ENCODE measurements around the gene POU2F2.
A peak's percentile ranks its signal among the peaks of the same experiment; 100 is the strongest.

POU2F2 gene

GRCh38 chr19:42132030-42132628 is at the start of gene POU2F2:
Gene POU2F2, minus strand, starts transcription at chr19:42132446. Its CDS starts 35 bp downstream, at chr19:42132411.
- DNase-seq (ENCODE audit: low read depth in 2 of 2, low spot score in 1 of 2), result peak; percentile 69 to 83

DNA sequence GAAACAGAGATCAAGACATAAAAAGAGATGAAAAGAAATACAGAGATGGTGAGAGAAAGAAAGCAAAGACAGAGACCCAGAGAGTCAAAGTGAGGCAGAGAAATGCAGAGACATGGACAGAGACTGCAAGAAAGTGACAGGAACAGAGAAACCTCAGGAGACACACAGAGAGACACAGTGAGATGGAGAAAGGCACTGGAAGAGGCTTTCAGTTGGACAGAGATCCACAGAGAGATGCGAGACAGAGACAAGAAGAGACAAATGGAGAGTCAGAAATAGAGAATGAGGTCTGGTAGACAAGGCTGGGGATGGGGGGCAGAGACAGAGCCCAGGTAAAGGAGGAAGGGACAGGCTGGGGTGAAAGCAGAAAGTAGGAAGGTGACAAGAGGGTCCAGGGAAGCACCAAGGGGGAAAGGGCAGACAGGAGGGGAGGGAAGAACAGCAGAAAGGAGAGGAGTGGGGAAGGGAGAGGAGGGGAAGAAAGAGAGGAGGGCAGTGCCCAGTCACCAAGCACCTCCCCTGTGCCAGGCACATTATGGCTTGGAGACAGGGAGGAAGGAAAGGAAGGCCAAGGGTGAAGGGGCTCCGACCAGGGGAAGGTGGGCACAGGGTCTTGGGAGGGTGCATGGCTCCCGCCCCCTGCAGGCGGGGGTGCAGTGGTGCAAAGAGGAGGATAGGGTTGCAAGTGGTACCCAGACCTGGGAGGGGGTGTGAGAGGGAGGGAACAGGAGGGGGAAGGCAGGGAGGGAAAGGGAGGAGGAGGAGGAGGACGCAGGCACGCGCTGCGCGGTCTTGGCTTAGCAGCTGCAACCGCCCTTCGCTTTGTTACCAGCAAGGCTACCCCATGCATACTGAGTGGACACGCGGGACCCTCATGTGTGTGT is 46.8 kb upstream of the POU2F2 start:
- DNase-seq (ENCODE audit: low read depth in 2 of 2, low spot score in 1 of 2), result no peak

DNA sequence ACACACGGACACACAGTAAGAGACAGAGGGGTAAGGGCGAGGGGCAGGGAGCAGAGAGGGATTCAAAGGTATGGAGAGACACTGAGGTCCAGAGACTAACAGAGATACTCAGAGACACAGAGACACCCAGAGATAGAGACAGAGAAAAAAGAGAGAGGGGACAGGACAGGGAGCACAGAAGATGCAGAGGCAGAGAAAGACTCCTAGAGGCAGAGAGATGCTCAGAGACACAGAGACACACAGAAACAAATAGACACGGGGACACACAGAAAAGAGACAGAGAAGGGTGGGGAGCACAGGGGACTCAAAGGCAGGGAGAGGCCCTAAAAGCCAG is 45.4 kb upstream of the POU2F2 start:
- DNase-seq (ENCODE audit: low read depth in 2 of 2, low spot score in 1 of 2), result no peak

GRCh38 chr19:42176990-42177685 is 44.9 kb upstream of the POU2F2 start:
- DNase-seq (ENCODE audit: low read depth in 2 of 2, low spot score in 1 of 2), result peak in 1 of 2 donors; percentile 47

GRCh38 chr19:42176649-42176989 is 44.4 kb upstream of the POU2F2 start:
- no peak for DNase-seq (ENCODE audit: low read depth in 2 of 2, low spot score in 1 of 2)

GRCh38 chr19:42175952-42176648 is 43.9 kb upstream of the POU2F2 start:
- DNase-seq (ENCODE audit: low read depth in 2 of 2, low spot score in 1 of 2), result no peak

GRCh38 chr19:42174958-42175734 is 42.9 kb upstream of the POU2F2 start:
- DNase-seq (ENCODE audit: low read depth in 2 of 2, low spot score in 1 of 2), result no peak

- no peak for DNase-seq (ENCODE audit: low read depth in 2 of 2, low spot score in 1 of 2)
Observed at GRCh38 chr19:42174188-42174587, 41.9 kb upstream of the POU2F2 start.

DNA sequence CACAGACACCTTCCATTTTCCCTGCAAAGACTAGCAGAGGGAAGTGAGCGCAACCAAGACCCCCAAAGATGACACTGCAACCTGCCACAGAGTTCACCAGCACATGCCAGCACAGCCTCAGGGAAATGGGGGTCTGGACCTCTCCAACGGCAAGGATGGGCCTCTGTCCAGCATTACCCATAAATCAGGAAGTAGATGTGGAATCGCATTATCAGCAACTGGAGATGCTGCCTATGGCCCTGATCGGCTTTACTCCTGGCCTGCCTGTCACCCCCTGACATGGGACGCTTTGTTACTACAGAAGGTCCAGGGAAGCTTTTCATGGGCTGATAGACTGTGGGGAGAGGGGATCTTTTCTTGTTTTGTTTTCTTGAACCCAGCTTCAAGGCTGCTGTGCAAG is 41.4 kb upstream of the POU2F2 start:
- no peak for DNase-seq (ENCODE audit: low read depth in 2 of 2, low spot score in 1 of 2)

- DNase-seq (ENCODE audit: low read depth in 2 of 2, low spot score in 1 of 2), result no peak
Observed at GRCh38 chr19:42172261-42172660, 40.0 kb upstream of the POU2F2 start.

GRCh38 chr19:42170715-42171114 is 38.5 kb upstream of the POU2F2 start:
- no peak for DNase-seq (ENCODE audit: low read depth in 2 of 2, low spot score in 1 of 2)

DNA sequence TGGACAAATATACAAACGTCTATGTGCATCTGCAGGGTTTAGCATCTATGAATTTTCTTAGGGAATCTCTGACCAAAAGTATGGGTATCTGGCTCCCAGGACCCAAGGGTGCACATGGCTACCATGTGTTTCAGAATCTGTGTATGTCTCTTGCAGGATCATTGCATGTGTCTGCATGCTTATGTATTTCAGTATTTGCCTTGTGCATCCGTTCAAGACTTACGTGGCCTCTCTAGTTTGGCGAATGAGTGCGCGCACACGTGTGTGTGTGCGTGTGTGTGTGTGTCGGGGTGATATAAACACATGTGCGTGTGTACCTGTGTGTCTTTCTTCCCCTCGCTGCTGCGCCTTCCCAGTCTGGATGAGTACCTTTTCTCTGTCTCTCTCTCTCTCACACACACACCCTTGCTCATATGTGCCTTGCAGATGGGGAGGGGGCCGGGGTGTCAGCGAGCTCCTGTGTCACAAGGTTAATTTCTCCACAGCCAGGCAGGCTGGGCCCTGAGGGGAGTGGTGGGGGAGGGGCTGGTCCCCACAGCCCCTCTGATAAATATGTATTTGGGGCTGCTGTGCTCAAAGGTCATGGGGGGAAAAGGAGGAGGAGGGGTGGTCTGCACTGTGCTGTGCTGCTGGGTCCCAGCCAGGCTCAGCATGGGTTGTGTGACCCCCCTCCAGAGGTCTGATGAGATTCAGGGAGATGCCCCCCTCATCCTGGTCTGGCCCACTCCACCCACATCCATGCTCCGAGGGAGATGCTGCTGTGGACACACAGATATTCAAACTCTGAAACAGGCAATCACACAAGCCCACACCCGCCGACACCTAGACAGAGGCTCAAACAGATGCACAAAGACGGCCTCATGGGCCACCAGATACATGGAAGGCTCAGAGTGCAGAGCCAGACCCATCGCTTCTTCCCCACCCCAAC is 37.5 kb upstream of the POU2F2 start:
- DNase-seq (ENCODE audit: low read depth in 2 of 2, low spot score in 1 of 2), result no peak

DNA sequence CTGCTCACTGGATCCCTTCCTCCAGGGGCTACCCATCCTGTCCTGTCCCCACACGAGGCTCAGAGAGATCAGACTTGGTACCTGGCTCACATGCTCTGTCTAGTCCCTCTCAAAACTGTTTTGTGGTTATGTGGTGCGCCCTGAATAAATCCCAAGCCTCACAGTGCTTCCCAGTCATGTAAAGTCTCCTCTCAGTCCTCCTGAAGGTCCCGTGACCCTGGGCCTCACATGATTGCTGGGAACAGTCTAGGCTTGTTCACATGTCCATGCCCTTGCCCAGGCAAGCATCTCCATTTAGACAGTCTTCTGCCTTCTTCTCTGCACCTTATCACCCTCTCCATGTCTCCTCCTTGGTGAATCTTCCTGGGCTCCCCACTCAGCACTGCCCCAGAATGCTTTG is 36.0 kb upstream of the POU2F2 start:
- DNase-seq (ENCODE audit: low read depth in 2 of 2, low spot score in 1 of 2), result no peak

DNA sequence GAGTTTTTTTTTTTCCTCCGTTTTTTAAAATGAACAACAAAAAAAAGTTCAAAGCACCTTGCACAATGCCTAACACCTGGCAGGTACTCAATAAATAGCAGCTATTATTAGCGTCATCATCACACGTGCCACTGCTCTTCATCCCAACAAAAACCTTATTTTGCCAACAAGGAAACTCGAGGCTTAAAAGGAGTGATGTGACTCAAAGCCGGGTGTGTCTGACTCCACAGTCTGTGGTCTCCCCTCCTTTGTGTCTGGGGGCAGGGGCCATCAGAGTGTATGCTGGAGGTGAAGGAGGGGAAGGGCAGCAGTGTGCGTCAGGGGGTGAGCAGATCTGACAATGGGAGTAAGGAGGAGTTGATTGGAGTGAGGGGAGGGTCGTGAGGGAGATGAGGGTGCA is 34.1 kb upstream of the POU2F2 start:
- DNase-seq (ENCODE audit: low read depth in 2 of 2, low spot score in 1 of 2), result no peak

DNA sequence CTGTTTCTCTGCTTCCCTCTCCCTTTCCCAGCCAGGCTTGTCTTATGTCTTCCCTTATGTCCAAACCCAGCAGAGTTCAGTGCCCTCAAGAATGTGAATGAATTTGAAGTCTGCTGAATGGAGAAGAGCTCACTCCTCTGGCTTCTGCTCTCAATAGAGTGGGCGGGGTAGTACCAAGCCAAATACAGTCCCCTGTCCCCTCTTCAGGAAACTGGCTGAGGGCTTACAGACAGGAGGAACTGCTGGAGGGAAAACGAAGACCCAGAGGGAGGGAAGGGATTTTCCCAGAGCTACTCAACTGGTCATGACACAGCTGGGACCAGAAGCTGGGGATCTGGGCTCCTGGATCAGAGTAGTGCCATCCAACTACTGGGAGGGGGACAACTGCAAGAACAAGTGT is 32.9 kb upstream of the POU2F2 start:
- no peak for DNase-seq (ENCODE audit: low read depth in 2 of 2, low spot score in 1 of 2)

DNA sequence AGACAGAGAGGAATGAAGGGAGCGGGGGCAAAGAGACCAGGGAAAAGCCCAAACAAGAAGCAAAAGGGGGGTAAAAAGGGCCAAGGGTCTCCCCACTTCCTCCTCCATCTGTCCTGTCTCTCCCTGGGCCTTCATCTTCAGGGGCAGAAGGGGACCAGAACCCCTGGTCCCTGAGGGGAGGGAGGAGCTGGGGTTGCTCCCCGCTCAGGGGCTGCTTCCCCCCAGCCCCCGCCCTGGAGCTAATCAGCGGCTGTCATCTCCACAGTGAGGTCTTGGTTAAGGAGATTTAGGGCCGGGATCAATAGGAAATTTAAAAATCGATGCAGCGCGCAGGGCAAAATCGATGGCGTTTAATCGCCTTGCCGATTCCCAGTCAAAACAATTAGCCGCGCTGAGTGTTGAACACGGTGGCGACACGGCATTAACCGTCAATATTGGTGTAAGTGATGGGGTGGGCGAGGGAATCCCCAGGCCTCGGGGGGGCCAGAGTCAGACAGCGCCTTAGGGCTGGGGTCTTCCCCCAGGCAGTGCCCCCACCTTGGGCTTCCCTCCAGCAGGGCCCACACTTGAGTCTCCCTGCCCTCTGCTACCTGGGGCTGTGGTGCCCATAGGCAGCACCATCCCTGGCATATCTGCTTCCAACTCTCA is 29.5 kb upstream of the POU2F2 start:
- DNase-seq (ENCODE audit: low read depth in 2 of 2, low spot score in 1 of 2), result no peak

DNA sequence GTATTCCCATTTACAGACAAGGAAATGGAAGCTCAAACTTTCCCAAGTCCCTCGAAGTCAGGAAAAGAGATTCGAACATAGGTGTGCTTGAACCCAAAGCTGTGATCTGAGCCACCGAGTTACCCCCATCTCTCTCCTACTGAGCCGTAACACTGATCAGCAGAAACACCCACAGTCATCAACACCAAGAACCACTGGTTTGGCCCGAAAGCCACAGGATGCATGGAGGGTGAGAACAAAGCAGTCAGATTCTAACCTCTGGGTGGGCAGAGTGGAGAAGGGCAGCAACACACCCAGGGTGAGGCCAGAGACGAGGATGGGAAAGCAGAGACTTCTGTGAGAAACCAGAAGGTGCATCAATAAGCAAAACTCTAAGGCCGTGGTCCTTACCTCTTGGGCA is 27.7 kb upstream of the POU2F2 start:
- no peak for DNase-seq (ENCODE audit: low read depth in 2 of 2, low spot score in 1 of 2)

- DNase-seq (ENCODE audit: low read depth in 2 of 2, low spot score in 1 of 2), result no peak
Observed at GRCh38 chr19:42158926-42159325, 26.7 kb upstream of the POU2F2 start.

- DNase-seq (ENCODE audit: low read depth in 2 of 2, low spot score in 1 of 2), result no peak
Observed at GRCh38 chr19:42156571-42156970, 24.3 kb upstream of the POU2F2 start.
